GM12875 (cell line): ENCODE results near the gene WNT3A.

Experiments used
- H3K4me3 ChIP-seq: one replicate; pipeline ENCODE4 v1.5.1; 2011; ENCODE audit warnings: low read depth, low read length, control low read depth
- CTCF ChIP-seq: IDR thresholded peaks from 2 replicates; pipeline ENCODE4 v1.5.1; 2011; ENCODE audit warnings: low read depth, mild to moderate bottlenecking, control low read depth, inconsistent platforms, low read length, moderate library complexity, borderline replicate concordance; ENCODE audit not compliant: insufficient read depth

WNT3A gene

GRCh38 chr1:228048659-228049298 lies 42.0 kb downstream of the WNT3A start:
- no peak overlapping the region for H3K4me3 ChIP-seq
- TF ChIP-seq CTCF: no peak

DNA sequence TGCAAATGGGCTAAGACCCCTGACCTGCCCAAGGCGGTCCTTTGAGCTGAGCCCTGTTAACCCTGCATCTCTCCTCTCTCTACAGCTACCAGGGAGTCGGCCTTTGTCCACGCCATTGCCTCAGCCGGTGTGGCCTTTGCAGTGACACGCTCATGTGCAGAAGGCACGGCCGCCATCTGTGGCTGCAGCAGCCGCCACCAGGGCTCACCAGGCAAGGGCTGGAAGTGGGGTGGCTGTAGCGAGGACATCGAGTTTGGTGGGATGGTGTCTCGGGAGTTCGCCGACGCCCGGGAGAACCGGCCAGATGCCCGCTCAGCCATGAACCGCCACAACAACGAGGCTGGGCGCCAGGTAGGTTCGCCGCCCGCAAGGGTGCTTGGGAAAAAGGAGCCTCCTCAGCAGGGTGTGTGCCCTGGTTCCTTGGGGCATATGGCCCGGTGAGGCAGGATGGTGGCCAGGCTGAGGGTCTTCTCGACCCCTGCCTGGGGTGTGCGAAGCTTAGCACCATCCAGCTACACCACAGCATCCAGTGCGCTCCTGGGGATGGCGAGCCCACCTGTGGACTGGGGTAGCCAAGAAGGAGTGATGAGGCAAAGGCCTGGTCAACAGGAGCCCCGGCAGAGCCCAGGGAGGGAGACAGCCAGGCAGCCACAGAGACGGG lies 43.9 kb downstream of the WNT3A start:
- no peak for TF ChIP-seq CTCF
- no peak overlapping the region for H3K4me3 ChIP-seq

DNA sequence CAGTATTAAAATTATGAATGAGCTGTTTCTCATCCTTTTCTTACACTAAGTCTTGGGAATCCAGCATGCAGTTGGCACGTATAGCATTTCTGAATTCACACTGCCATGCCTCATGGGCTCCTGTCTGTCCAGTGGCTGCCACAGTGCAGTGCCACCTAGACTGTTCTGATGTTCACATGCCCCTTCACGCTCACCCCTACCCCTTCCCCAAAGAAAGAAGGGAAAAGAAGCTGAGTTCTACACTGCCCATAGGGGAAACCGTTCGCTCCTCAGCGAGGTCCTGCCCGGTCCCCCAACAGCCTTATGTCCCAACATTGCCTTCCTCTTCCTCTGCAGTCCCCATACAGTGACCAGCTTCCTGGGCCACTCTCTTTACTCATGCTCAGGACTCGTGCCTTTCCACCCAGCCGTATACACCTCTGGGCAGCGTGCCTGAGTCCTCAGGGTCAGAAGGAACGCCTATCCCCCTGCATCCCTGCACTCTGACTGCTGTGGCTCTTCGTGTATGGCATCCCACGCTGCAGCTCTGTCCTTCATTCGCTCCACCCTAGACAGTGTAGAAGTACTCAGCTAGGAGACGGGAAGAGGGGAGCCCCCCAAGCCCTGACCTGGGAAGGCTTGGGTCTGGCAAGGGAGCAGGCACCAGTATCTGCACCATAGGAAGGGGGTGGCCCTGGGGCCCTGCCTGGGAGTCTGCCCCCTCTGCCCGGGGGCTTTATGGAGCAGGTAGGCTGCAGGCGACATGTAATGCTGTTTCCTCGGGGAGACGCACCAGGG lies 51.6 kb downstream of the WNT3A start:
- TF ChIP-seq CTCF: no peak
- no peak overlapping the region for H3K4me3 ChIP-seq

DNA sequence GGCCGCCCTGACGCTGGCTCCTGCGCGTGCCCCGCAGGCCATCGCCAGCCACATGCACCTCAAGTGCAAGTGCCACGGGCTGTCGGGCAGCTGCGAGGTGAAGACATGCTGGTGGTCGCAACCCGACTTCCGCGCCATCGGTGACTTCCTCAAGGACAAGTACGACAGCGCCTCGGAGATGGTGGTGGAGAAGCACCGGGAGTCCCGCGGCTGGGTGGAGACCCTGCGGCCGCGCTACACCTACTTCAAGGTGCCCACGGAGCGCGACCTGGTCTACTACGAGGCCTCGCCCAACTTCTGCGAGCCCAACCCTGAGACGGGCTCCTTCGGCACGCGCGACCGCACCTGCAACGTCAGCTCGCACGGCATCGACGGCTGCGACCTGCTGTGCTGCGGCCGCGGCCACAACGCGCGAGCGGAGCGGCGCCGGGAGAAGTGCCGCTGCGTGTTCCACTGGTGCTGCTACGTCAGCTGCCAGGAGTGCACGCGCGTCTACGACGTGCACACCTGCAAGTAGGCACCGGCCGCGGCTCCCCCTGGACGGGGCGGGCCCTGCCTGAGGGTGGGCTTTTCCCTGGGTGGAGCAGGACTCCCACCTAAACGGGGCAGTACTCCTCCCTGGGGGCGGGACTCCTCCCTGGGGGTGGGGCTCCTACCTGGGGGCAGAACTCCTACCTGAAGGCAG lies 52.3 kb downstream of the WNT3A start:
- no peak for TF ChIP-seq CTCF
- no peak overlapping the region for H3K4me3 ChIP-seq

- TF ChIP-seq CTCF: no peak
- no peak overlapping the region for H3K4me3 ChIP-seq
These were observed 53.0 kb downstream of the WNT3A start for GRCh38 chr1:228059634-228060457.

DNA sequence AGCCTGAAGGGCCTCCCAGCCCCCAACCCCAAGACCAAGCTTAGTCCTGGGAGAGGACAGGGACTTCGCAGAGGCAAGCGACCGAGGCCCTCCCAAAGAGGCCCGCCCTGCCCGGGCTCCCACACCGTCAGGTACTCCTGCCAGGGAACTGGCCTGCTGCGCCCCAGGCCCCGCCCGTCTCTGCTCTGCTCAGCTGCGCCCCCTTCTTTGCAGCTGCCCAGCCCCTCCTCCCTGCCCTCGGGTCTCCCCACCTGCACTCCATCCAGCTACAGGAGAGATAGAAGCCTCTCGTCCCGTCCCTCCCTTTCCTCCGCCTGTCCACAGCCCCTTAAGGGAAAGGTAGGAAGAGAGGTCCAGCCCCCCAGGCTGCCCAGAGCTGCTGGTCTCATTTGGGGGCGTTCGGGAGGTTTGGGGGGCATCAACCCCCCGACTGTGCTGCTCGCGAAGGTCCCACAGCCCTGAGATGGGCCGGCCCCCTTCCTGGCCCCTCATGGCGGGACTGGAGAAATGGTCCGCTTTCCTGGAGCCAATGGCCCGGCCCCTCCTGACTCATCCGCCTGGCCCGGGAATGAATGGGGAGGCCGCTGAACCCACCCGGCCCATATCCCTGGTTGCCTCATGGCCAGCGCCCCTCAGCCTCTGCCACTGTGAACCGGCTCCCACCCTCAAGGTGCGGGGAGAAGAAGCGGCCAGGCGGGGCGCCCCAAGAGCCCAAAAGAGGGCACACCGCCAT lies 53.8 kb downstream of the WNT3A start:
- no peak for TF ChIP-seq CTCF
- no peak overlapping the region for H3K4me3 ChIP-seq
